WI38 (cell line): Measurements from ENCODE around the gene STAT5B.
"Not testable (repeated sequence)": the region's sequence is repeated elsewhere in the genome, so short reads cannot be mapped to it uniquely, and the experiment has no call there.

ENCODE experiments used
- H3K4me3 ChIP-seq: 2 replicates; pipeline ENCODE4 v1.5.1; 2011; ENCODE audit warnings: low read depth, mild to moderate bottlenecking, control low read depth, low read length
- TF ChIP-seq, protein P1 (sequence below): IDR thresholded peaks from 2 replicates; pipeline ENCODE4 v1.5.1; 2012; ENCODE audit warnings: low read depth, mild to moderate bottlenecking, control low read depth, low read length

The STAT5B gene

DNA sequence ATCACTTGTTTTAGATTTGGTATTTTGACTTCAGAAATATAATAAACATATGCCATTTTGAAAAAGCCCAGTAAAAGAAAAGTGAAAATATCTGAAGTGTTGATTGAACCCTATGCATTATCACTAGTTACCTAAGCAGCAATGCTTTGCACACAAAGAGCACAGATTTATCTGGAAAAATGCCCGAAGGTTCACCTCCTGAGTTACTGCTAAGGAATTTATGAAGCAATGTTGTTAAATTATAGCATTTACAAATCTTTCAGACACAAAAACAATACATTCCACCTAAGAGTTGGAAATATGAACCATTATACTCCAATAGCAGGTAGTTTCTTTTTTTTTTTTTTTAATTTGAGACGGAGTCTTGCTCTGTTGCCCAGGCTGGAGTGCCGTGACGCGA is 43.0 kb downstream of the STAT5B start:
- no peak overlapping the region for H3K4me3 ChIP-seq
- TF ChIP-seq, protein P1, sequence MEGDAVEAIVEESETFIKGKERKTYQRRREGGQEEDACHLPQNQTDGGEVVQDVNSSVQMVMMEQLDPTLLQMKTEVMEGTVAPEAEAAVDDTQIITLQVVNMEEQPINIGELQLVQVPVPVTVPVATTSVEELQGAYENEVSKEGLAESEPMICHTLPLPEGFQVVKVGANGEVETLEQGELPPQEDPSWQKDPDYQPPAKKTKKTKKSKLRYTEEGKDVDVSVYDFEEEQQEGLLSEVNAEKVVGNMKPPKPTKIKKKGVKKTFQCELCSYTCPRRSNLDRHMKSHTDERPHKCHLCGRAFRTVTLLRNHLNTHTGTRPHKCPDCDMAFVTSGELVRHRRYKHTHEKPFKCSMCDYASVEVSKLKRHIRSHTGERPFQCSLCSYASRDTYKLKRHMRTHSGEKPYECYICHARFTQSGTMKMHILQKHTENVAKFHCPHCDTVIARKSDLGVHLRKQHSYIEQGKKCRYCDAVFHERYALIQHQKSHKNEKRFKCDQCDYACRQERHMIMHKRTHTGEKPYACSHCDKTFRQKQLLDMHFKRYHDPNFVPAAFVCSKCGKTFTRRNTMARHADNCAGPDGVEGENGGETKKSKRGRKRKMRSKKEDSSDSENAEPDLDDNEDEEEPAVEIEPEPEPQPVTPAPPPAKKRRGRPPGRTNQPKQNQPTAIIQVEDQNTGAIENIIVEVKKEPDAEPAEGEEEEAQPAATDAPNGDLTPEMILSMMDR: no peak

DNA sequence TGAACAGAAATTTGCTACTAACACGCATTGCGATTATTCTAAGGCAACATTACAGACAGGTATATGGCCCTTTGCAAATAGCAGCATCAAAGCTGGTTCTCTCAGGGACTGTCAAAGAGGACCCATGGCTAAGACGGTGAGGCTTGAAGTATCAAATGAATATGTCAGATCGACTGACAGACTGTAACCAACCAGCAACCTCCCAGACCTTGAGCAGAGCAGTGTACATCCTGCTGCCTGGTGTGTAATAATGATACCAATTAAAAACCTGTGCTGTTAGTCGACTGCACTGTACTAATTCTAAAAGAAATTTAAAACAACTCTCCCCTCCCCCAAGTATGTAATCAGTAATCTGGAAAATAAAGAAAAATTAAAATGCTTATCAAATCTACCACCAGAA is 46.0 kb downstream of the STAT5B start:
- TF ChIP-seq, protein P1: no peak
- H3K4me3 ChIP-seq: no peak overlapping the region

DNA sequence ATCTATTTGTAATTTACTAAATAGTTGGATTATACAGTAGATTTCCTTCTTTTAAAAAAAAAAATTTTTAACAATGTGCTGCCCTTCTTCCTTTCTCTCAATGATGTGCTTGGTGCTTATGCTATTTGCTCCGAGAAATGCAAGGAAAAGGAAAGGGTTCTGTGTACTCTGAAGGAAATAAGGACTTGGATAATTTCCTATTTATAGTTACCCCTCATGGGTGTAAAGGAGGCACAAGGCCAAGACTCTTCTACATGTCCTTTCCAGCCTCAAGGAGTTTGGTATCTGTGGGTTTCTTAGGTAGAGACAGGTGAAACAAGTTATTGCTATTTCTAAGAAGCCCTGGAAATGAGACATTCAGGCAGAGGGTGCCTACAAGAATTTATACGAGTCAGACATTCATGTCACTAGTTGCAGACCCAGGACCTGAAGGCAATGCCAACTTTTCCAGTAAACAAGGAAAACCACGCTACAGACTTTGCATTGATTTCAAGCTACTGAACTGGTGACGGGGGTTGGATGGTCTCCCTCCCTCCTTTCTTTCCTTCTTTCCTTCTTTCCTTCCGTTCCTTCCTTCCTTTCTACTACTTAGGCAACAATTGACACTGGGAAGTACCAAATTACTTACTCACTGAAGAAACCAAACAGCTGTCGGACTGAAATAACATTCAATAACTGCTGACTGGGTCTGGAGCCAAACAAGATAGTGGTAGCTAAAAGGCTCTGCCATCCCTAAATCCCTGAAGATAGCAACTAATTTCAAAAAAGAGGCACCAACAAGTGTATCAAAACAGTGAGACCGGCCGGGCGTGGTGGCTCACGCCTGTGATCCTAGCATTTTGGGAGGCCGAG is 48.1 kb downstream of the STAT5B start:
- no peak overlapping the region for H3K4me3 ChIP-seq
- TF ChIP-seq, protein P1: no peak

DNA sequence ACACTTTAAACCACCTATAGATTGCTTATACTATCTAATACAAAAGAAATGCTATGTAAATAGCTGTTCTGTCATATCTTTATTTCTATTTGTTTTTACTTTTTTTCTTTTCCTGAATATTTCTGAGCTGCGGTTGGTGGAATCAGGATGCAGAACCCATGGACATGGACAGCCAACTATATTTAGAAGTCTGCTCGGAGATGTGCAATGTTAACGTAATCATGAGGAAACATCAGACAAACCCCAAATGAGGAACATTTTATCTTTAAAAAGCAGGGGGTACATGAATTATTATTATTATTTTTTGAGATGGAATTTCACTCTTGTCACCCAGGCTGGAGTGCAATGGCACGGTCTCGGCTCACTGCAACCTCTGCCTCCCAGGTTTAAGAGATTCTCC is 50.5 kb downstream of the STAT5B start:
- H3K4me3 ChIP-seq: no peak overlapping the region
- TF ChIP-seq, protein P1: no peak

DNA sequence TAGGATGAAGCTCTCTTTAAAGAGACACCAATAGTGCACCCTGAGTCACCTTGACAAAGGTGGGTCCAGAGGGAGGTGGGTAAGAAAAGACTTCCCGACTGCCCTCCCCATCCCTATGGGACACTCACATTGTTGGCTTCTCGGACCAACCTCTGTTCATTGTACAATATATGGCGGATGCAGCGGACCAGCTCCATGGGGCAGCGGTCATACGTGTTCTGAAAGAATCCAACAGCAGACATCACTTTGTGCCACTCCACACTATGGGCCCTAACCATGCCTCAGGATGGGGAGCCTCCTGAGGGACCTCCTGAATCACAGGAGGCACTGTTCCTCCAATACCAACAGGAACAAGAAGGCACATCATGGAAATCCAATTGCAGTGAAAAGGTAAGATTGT is 51.5 kb downstream of the STAT5B start:
- TF ChIP-seq, protein P1: no peak
- H3K4me3 ChIP-seq: no peak overlapping the region

DNA sequence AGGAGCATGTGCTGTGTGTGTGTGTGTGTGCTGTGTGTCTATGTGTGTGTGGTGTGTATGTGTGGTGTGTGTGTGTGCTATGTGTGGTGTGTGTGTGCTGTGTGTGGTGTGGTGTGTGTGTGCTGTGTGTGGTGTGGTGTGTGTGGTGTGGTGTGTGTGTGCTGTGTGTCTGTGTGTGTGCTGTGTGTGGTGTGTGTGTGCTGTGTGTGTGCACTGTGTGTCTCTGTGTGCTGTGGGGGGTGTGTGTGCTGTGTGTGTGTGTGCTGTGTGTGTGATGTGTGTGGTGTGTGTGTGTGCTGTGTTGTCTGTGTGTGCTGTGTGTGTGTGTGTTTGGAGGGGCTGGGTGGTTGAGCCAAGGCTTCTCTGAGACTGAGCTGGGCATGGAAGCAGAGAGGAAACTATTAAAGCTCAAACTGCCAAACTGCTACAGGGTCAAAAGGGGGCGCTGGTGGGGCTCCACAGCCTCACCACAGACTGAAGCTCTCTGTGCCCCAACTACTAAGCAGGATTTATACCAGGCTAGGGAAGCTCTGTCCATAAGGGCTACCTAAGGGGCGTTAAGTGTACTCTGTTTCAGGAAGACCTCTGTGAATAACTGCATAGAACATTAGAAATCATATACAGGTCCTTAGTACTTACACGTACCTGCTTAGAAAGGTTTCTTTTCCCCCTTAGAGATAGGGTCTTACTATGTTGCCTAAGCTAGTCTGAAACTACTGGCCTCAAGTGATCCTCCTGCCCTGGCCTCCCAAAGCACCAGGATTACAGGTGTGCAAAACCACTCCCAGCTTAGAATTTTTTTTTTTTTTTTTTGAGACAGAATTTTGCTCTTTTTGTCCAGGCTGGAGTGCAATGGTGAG is 54.1 kb downstream of the STAT5B start:
- TF ChIP-seq, protein P1: peak; percentile 74
- no peak overlapping the region for H3K4me3 ChIP-seq

DNA sequence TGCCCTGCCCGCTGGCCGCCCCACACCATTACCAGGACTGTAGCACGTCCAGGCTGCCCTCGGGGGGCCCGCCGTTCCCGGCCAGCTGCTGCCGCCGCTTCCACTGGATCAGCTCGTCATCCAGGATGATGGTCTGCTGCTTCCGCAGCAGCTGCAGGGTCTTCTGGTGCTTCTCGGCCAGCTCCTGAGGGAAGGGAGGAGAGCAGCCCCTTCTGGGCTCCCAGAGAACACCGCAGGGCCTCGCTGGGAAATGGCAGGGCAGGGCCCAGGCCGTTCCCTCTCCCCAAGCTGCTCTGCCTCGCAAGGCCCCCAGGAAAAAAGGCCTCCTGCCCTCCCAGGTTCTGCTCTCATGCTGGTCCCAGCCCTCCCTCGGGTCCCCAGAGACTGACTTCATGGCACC is 56.9 kb downstream of the STAT5B start:
- not testable (repeated sequence) for H3K4me3 ChIP-seq
